K562 (cell line): ENCODE measurements around the gene SMAD7. TPM values are rescaled to one million over a fixed set of nuclear protein-coding genes. Genes with fewer than 3 reads are reported as not detected.

ENCODE experiments used
- ARID1B ChIP-seq: fragments of 450-650 bp; IDR thresholded peaks from 2 replicates; pipeline ENCODE4 v1.6.1; 2016; ENCODE audit warnings: antibody characterized with exemption, mild to moderate bottlenecking, inconsistent platforms
- ATF7 ChIP-seq: fragments of 450-650 bp; IDR thresholded peaks from 2 replicates; pipeline ENCODE4 v1.7.1; 2014; ENCODE audit warnings: mild to moderate bottlenecking, moderate library complexity
- CCNT2 ChIP-seq: IDR thresholded peaks from 2 replicates; pipeline ENCODE4 v1.6.1; 2011; ENCODE audit warnings: borderline replicate concordance, low read depth, mild to moderate bottlenecking, moderate library complexity, mixed read lengths, low read length; ENCODE audit not compliant: insufficient read length; ENCODE audit errors: extremely low read depth
- CXXC5 ChIP-seq: fragments of 250-450 bp; sonication (Bioruptor Pico); IDR thresholded peaks from 2 replicates; pipeline ENCODE4 v1.8.0; 2022; ENCODE audit warnings: inconsistent platforms, mild to moderate bottlenecking, moderate library complexity
- DPF2 ChIP-seq: fragments of 450-650 bp; IDR thresholded peaks from 2 replicates; pipeline ENCODE4 v1.6.1; 2016
- EP300 ChIP-seq: IDR thresholded peaks from 2 replicates; pipeline ENCODE4 v1.6.1; 2012; ENCODE audit warnings: low read length, improper control_type of control experiment
- ESRRA ChIP-seq: fragments of 450-650 bp; IDR thresholded peaks from 2 replicates; pipeline ENCODE4 v1.6.1; 2014; ENCODE audit warnings: low read depth, mild to moderate bottlenecking, moderate library complexity, borderline replicate concordance
- FOXJ2 ChIP-seq: fragments of 200-800 bp; sonication (Bioruptor generic); IDR thresholded peaks from 2 replicates; pipeline ENCODE4 v1.6.1; 2016; ENCODE audit warnings: missing genetic modification characterization, missing compliant biosample characterization
- JUND ChIP-seq, 2 experiments: IDR thresholded peaks; 2 replicates in 1 of 2; 3 replicates in 1 of 2; pipeline ENCODE4 v1.6.1; 2011; ENCODE audit warnings: borderline replicate concordance in 2 of 2, low read depth in 2 of 2, low read length in 2 of 2, improper control_type of control experiment in 1 of 2, missing biosample characterization in 1 of 2, missing genetic modification characterization in 1 of 2, missing genetic modification reagents in 1 of 2
- KDM1A ChIP-seq, 2 experiments: fragments of 450-650 bp; IDR thresholded peaks; 2 replicates each; pipeline ENCODE4 v1.6.1; 2016; ENCODE audit warnings: mild to moderate bottlenecking in 2 of 2
- KDM2B ChIP-seq: fragments of 250-450 bp; sonication (Bioruptor Pico); IDR thresholded peaks from 2 replicates; pipeline ENCODE4 v1.8.0; 2021; ENCODE audit warnings: mild to moderate bottlenecking, moderate library complexity
- MAZ ChIP-seq, 2 experiments: fragments of 450-650 bp in 1 of 2; sonication (generic) in 1 of 2; formaldehyde crosslinking; IDR thresholded peaks in 1 of 2; conservative IDR thresholded peaks in 1 of 2; 2 replicates each; pipeline versions ENCODE4 v1.4.0 to v1.5.0; 2020; ENCODE audit warnings: mild to moderate bottlenecking in 1 of 2, missing genetic modification reagents in 1 of 2
- NR3C1 ChIP-seq: sonication (generic); formaldehyde crosslinking; IDR thresholded peaks from 2 replicates; pipeline ENCODE4 v1.8.1; 2022; ENCODE audit warnings: missing genetic modification reagents
- PURB ChIP-seq: sonication (generic); formaldehyde crosslinking; IDR thresholded peaks from 2 replicates; pipeline ENCODE4 v1.9.0; 2021; ENCODE audit warnings: low read depth, mild to moderate bottlenecking, missing genetic modification reagents
- RCOR1 ChIP-seq, 2 experiments: IDR thresholded peaks; 2 replicates each; pipeline ENCODE4 v1.6.1; 2012; ENCODE audit warnings: low read depth in 2 of 2, low read length in 2 of 2, borderline replicate concordance in 1 of 2, improper control_type of control experiment in 1 of 2
- RNF2 ChIP-seq: sonication (generic); IDR thresholded peaks from 2 replicates; pipeline ENCODE4 v1.6.1; 2016
- SLC30A9 ChIP-seq: fragments of 250-450 bp; sonication (Bioruptor Pico); IDR thresholded peaks from 2 replicates; pipeline ENCODE4 v1.8.0; 2022; ENCODE audit warnings: mild to moderate bottlenecking, moderate library complexity
- WHSC1 ChIP-seq: IDR thresholded peaks from one replicate; pipeline ENCODE4 v1.6.1; 2012; ENCODE audit warnings: low read length, control low read depth, inconsistent platforms
- XRCC5 ChIP-seq: fragments of 200-400 bp; formaldehyde crosslinking; IDR thresholded peaks from 2 replicates; pipeline ENCODE4 v1.6.1; 2017; ENCODE audit warnings: low read depth, mild to moderate bottlenecking, low read length
- ZFX ChIP-seq: sonication (generic); formaldehyde crosslinking; IDR thresholded peaks from 2 replicates; pipeline ENCODE4 v1.8.0; 2022; ENCODE audit warnings: mild to moderate bottlenecking, missing genetic modification reagents, moderate library complexity
- polyA plus RNA-seq, 8 experiments: library from polyadenylated mRNA; depleted of rRNA in 4 of 8; stranded (reverse) in 5 of 8; unstranded in 3 of 8; fragments of >200 nt; fragmentation: Nextera tagmentation in 2 of 8; fragmentation: Illumina TruSeq in 1 of 8; extraction: Ambion mirVana in 2 of 8; extraction: Trizol in 1 of 8; gene quantifications; 2 replicates each; pipeline versions ENCODE4 v1.2.1 to v1.2.3, GENCODE V29; 2011 to 2014; ENCODE audit warnings: inconsistent platforms in 1 of 8, missing spikeins in 1 of 8
- total RNA-seq, 7 experiments: library from RNA; depleted of rRNA in 6 of 7; stranded (reverse); fragments of >200 nt in 6 of 7; fragmentation: Illumina TruSeq in 2 of 7; extraction: Trizol in 2 of 7; gene quantifications; 2 replicates each; pipeline versions ENCODE4 v1.2.1 to v1.2.3, GENCODE V29; 2011 to 2021; ENCODE audit warnings: low replicate concordance in 1 of 7
- TF ChIP-seq, protein P1 (sequence below): IDR thresholded peaks from 2 replicates; pipeline ENCODE4 v1.6.1; 2016; ENCODE audit warnings: missing genetic modification characterization, missing compliant biosample characterization
- TF ChIP-seq, protein P2 (sequence below): fragments of 450-650 bp; IDR thresholded peaks from 2 replicates; pipeline ENCODE4 v1.6.1; 2014; ENCODE audit warnings: low read depth, mild to moderate bottlenecking, moderate library complexity, borderline replicate concordance
- TF ChIP-seq, protein P3 (sequence below): fragments of 450-650 bp; IDR thresholded peaks from 2 replicates; pipeline ENCODE4 v1.6.1; 2016

The SMAD7 gene
- total and polyA plus RNA-seq, 9 of the 15 experiments (the other 6 are each of a cell fraction or from before 2014, with no cell fraction given), result 0.13 to 3.0 (median 1.6) TPM

DNA sequence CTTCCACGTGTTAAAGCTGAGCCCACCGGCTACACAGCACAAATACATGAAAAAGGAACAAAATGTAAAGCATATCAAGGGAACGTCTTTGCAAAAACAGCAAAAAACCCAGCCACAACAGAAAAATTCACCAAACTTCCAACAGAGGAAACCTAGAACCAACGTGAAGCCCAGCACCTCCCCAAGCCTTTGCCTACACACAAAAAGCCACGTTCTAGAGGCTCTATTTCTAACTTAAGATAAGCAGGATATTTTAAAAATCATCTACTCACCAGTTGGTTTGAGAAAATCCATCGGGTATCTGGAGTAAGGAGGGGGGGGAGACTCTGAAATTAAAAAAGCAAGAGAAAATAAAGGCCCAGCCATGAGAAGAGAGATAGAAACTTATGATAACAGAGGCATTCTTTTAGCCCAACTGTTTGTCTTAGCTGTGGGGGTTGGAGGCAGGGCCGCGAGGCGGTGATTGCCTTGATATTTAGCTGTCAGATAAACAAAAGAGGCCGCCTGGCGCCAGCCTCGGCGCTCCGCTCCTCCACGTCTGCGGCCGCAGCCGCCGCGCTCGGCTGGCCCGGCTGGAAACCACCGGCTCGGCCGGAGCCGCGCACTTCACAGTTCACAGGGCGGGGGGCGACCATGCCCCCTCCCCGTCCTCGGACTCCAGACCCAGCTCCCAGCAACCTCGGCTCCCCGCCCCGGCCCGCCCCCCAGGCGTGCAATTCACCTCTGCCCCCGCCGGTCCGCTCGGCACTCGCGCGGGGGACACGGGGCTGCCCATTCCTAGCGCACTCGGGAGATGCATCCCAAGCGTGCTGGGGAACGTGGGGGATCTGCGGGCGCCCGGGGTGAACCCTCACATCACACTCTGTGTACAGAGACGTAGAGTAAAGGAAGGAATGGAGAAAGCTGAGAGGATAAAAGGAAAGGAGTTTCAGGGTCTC lies 2.4 kb downstream of the SMAD7 start (continued):
- TF ChIP-seq, protein P1, sequence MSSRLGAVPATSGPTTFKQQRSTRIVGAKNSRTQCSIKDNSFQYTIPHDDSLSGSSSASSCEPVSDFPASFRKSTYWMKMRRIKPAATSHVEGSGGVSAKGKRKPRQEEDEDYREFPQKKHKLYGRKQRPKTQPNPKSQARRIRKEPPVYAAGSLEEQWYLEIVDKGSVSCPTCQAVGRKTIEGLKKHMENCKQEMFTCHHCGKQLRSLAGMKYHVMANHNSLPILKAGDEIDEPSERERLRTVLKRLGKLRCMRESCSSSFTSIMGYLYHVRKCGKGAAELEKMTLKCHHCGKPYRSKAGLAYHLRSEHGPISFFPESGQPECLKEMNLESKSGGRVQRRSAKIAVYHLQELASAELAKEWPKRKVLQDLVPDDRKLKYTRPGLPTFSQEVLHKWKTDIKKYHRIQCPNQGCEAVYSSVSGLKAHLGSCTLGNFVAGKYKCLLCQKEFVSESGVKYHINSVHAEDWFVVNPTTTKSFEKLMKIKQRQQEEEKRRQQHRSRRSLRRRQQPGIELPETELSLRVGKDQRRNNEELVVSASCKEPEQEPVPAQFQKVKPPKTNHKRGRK (tag), result no peak
- TF ChIP-seq MAZ (CRISPR knock-in tag; conservative IDR thresholded peaks at IDR 0.05 in 1 of 2, IDR thresholded peaks at IDR 0.05 in 1 of 2), result peak; percentile 11 to 50; a peak in 1 of 4 replicates
- peak; percentile 79 for TF ChIP-seq CXXC5 (CRISPR knock-in tag)
- 0 out of 2 replicates have a peak, but pooled peaks have one; percentile 16 for TF ChIP-seq FOXJ2 (tag)
- TF ChIP-seq ATF7, result 0 out of 2 replicates have a peak, but pooled peaks have one; percentile 21
- TF ChIP-seq XRCC5, result no peak
- peak; percentile 36; the same call in 1 of the 2 replicates for TF ChIP-seq RNF2
- TF ChIP-seq JUND (IDR thresholded peaks at IDR 0.05; ENCODE audit: borderline replicate concordance, low read depth, low read length), result peak; percentile 37; the same call in 1 of the 2 replicates
- TF ChIP-seq JUND (tag; IDR thresholded peaks at IDR 0.05; ENCODE audit: borderline replicate concordance, low read depth, low read length), result peak; percentile 29; the same call in 1 of the 3 replicates
- TF ChIP-seq NR3C1 (CRISPR knock-in tag), result no peak
- TF ChIP-seq KDM1A (IDR thresholded peaks at IDR 0.05), result 0 out of 4 replicates have a peak, but pooled peaks of 1 of the 2 experiments have one; percentile 16
- TF ChIP-seq WHSC1, result no peak
- peak; percentile 67 for TF ChIP-seq EP300
- TF ChIP-seq CCNT2, result peak; percentile 97
- no peak for TF ChIP-seq SLC30A9 (CRISPR knock-in tag)
- TF ChIP-seq ZFX, result peak; percentile 75
- TF ChIP-seq, protein P2, sequence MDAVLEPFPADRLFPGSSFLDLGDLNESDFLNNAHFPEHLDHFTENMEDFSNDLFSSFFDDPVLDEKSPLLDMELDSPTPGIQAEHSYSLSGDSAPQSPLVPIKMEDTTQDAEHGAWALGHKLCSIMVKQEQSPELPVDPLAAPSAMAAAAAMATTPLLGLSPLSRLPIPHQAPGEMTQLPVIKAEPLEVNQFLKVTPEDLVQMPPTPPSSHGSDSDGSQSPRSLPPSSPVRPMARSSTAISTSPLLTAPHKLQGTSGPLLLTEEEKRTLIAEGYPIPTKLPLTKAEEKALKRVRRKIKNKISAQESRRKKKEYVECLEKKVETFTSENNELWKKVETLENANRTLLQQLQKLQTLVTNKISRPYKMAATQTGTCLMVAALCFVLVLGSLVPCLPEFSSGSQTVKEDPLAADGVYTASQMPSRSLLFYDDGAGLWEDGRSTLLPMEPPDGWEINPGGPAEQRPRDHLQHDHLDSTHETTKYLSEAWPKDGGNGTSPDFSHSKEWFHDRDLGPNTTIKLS, result peak; percentile 53; the same call in 1 of the 2 replicates
- no peak for TF ChIP-seq PURB
- TF ChIP-seq DPF2, result peak; percentile 46; the same call in 1 of the 2 replicates
- TF ChIP-seq KDM2B (CRISPR knock-in tag), result peak; percentile 70; the same call in 1 of the 2 replicates
- TF ChIP-seq, protein P3, sequence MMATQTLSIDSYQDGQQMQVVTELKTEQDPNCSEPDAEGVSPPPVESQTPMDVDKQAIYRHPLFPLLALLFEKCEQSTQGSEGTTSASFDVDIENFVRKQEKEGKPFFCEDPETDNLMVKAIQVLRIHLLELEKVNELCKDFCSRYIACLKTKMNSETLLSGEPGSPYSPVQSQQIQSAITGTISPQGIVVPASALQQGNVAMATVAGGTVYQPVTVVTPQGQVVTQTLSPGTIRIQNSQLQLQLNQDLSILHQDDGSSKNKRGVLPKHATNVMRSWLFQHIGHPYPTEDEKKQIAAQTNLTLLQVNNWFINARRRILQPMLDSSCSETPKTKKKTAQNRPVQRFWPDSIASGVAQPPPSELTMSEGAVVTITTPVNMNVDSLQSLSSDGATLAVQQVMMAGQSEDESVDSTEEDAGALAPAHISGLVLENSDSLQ, result peak; percentile 32; the same call in 1 of the 2 replicates
- peak; percentile 31; the same call in 1 of the 2 replicates for TF ChIP-seq ARID1B
- TF ChIP-seq ESRRA, result peak; percentile 32; the same call in 1 of the 2 replicates
- TF ChIP-seq RCOR1 (IDR thresholded peaks at IDR 0.05; ENCODE audit: borderline replicate concordance in 1 of 2, low read depth in 2 of 2, low read length in 2 of 2), result peak in 1 of 2 experiments; percentile 78; a peak in 2 of 4 replicates
